Transverse colon (tissue), 4 donors: ENCODE results near the gene COMMD1. TPM values are rescaled to one million over a fixed set of nuclear protein-coding genes. Genes with fewer than 3 reads are reported as not detected.

Experiments used
- DNase-seq: peaks from one replicate; pipeline ENCODE4 v3.0.0-alpha.2; 2019
- H3K27ac ChIP-seq, 4 donors: fragments of 200-600 bp; sonication (generic); 2 replicates each; pipeline ENCODE4 v1.5.1; 2016 to 2018; ENCODE audit warnings: inconsistent platforms in 4 of 4
- H3K27me3 ChIP-seq: fragments of 200-600 bp; sonication (generic); 2 replicates; pipeline ENCODE4 v1.5.1; 2017; ENCODE audit warnings: inconsistent platforms
- H3K36me3 ChIP-seq, 4 donors: fragments of 200-600 bp; sonication (generic); 2 replicates each; pipeline ENCODE4 v1.5.1; 2017 to 2019; ENCODE audit warnings: inconsistent platforms in 4 of 4
- H3K4me1 ChIP-seq, 4 donors: fragments of 200-600 bp; sonication (generic); 2 replicates each; pipeline ENCODE4 v1.5.1; 2017 to 2020; ENCODE audit warnings: inconsistent platforms in 4 of 4
- H3K4me3 ChIP-seq, 4 donors: fragments of 200-600 bp; sonication (generic); 1 replicate in 1 of 4; 2 replicates in 3 of 4; pipeline versions ENCODE4 v1.5.1 to v1.6.1; 2017 to 2019; ENCODE audit warnings: inconsistent platforms in 4 of 4
- H3K9me3 ChIP-seq, 2 donors: fragments of 200-600 bp; sonication (generic); 2 replicates each; pipeline ENCODE4 v1.5.1; 2017 to 2019; ENCODE audit warnings: inconsistent platforms in 2 of 2
- EP300 ChIP-seq: sonication (generic); formaldehyde crosslinking; IDR thresholded peaks from one replicate; pipeline ENCODE4 v1.6.1; 2017; ENCODE audit warnings: antibody characterized with exemption, low read depth
- POLR2A ChIP-seq: fragments of 450-650 bp; IDR thresholded peaks from one replicate; pipeline ENCODE4 v1.6.1; 2016; ENCODE audit warnings: antibody characterized with exemption, mild to moderate bottlenecking, moderate library complexity
- POLR2AphosphoS5 ChIP-seq, 3 donors: sonication (generic); formaldehyde crosslinking; IDR thresholded peaks; one replicate each; pipeline ENCODE4 v1.6.1; 2016; ENCODE audit warnings: antibody characterized with exemption in 3 of 3
- WGBS, 2 donors: methylation state at CpG; one replicate each; pipeline ENCODE4 v1.1.5; 2018; ENCODE audit warnings: low coverage in 1 of 2; 5-methylcytosine and 5-hydroxymethylcytosine counted together
- in situ Hi-C, 4 donors: fragments of 200-750 bp; cut with MboI; loops; one replicate each; pipeline versions ENCODE4 v1.15.0 to v1.15.1; 2017; ENCODE audit warnings: low sequenced_read_pairs in 3 of 4, low pct_ligation_motif_present in 1 of 4, low pct_unique_long_range_greater_than_20kb in 1 of 4
- intact Hi-C: fragments of 100-400 bp; cut with DNase I; formaldehyde crosslinking; loops from one replicate; pipeline ENCODE4 v1.15.1; 2023; ENCODE audit warnings: low total_unique reads
- total RNA-seq, 4 donors: library from RNA; depleted of rRNA; stranded (reverse); fragments of >200 nt; gene quantifications; one replicate each; pipeline ENCODE4 v1.1.0, GENCODE V29; 2016
- TF ChIP-seq, protein P1 (sequence below), 5 experiments: fragments of 200-600 bp in 3 of 5; fragments of 450-650 bp in 2 of 5; sonication (generic) in 3 of 5; IDR thresholded peaks; 1 replicate in 2 of 5; 2 replicates in 3 of 5; pipeline ENCODE4 v1.5.1; 2016 to 2017; ENCODE audit warnings: antibody characterized with exemption in 5 of 5, inconsistent platforms in 3 of 5, mild to moderate bottlenecking in 2 of 5, moderate library complexity in 1 of 5

COMMD1 gene
- total RNA-seq, 4 donors from 2014 or later: 28.9 to 61.0 (median 36.8) TPM

DNA sequence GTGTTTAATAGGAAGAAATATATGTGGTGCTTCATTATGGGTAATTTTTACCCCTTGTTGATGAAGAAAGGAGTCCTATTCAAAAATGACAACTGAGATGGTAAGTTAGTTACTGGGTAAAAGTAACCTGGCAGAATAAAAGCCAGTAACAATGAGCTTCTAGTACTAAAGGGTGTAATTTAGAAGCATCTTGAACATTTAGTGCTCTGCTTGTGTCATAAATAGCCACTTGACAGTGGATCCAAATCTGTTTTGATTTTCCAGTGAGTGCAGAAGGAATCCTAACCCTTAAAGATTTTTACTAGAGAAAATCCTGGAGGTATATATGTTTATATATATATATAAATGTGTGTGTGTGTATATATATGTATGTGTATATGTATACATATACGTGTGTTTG lies 15.1 kb downstream of the COMMD1 start:
- intact Hi-C loops (no loop called here), in situ Hi-C loops (loop anchor here in 1 of 4 donors (5.0 kb wide), 1 partner anchor 492 kb away; no protein-coding TSS in a partner anchor)
- Histone ChIP-seq H3K4me3 (no peak overlapping the region), H3K27me3 (no peaks in the 10 kb centered on the region), H3K27ac (no peak overlapping the region), H3K9me3 (no peaks in the 10 kb centered on the region), H3K36me3 (no peaks in the 10 kb centered on the region), H3K4me1 (peaks cover 0 to 5% (median 0%) of the 10 kb centered on the region in 4 donors)
- TF ChIP-seq EP300 (no peak), POLR2AphosphoS5 (IDR thresholded peaks at IDR 0.05) (no peak), POLR2A (no peak)
- TF ChIP-seq, protein P1, sequence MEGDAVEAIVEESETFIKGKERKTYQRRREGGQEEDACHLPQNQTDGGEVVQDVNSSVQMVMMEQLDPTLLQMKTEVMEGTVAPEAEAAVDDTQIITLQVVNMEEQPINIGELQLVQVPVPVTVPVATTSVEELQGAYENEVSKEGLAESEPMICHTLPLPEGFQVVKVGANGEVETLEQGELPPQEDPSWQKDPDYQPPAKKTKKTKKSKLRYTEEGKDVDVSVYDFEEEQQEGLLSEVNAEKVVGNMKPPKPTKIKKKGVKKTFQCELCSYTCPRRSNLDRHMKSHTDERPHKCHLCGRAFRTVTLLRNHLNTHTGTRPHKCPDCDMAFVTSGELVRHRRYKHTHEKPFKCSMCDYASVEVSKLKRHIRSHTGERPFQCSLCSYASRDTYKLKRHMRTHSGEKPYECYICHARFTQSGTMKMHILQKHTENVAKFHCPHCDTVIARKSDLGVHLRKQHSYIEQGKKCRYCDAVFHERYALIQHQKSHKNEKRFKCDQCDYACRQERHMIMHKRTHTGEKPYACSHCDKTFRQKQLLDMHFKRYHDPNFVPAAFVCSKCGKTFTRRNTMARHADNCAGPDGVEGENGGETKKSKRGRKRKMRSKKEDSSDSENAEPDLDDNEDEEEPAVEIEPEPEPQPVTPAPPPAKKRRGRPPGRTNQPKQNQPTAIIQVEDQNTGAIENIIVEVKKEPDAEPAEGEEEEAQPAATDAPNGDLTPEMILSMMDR (IDR thresholded peaks at IDR 0.05): no peak
- DNase-seq: no peak
- 60 to 70% methylated on average over 1 of the region's 1 CpG for WGBS, 2 donors

GRCh38 chr2:61922714-61923113 lies 17.2 kb downstream of the COMMD1 start:
- Histone ChIP-seq H3K36me3 (no peaks in the 10 kb centered on the region), H3K4me3 (no peak overlapping the region), H3K9me3 (no peaks in the 10 kb centered on the region), H3K27ac (no peak overlapping the region), H3K4me1 (peaks cover 0 to 5% (median 0%) of the 10 kb centered on the region in 4 donors), H3K27me3 (no peaks in the 10 kb centered on the region)
- DNase-seq: no peak
- in situ Hi-C loops (loop anchor here in 1 of 4 donors (5.0 kb wide), 1 partner anchor 490 kb away; no protein-coding TSS in a partner anchor), intact Hi-C loops (no loop called here)
- TF ChIP-seq POLR2A: no peak
- TF ChIP-seq POLR2AphosphoS5 (IDR thresholded peaks at IDR 0.05): no peak
- TF ChIP-seq EP300: no peak
- TF ChIP-seq, protein P1 (IDR thresholded peaks at IDR 0.05): no peak

GRCh38 chr2:61924895-61925663 lies 19.6 kb downstream of the COMMD1 start:
- WGBS, 2 donors: 69 to 89% methylated on average over 6 to 15 of the region's 15 CpGs
- Histone ChIP-seq H3K4me3 (no peak overlapping the region), H3K4me1 (peaks cover 0 to 5% (median 0%) of the 10 kb centered on the region in 4 donors), H3K27ac (no peak overlapping the region), H3K27me3 (no peaks in the 10 kb centered on the region), H3K9me3 (no peaks in the 10 kb centered on the region), H3K36me3 (no peaks in the 10 kb centered on the region)
- TF ChIP-seq POLR2AphosphoS5 (IDR thresholded peaks at IDR 0.05) (no peak), EP300 (no peak), POLR2A (no peak)
- TF ChIP-seq, protein P1 (IDR thresholded peaks at IDR 0.05): no peak
- DNase-seq: no peak
- in situ Hi-C loops (loop anchor here in 1 of 4 donors (5.0 kb wide), 1 partner anchor 487 kb away; no protein-coding TSS in a partner anchor), intact Hi-C loops (no loop called here)

DNA sequence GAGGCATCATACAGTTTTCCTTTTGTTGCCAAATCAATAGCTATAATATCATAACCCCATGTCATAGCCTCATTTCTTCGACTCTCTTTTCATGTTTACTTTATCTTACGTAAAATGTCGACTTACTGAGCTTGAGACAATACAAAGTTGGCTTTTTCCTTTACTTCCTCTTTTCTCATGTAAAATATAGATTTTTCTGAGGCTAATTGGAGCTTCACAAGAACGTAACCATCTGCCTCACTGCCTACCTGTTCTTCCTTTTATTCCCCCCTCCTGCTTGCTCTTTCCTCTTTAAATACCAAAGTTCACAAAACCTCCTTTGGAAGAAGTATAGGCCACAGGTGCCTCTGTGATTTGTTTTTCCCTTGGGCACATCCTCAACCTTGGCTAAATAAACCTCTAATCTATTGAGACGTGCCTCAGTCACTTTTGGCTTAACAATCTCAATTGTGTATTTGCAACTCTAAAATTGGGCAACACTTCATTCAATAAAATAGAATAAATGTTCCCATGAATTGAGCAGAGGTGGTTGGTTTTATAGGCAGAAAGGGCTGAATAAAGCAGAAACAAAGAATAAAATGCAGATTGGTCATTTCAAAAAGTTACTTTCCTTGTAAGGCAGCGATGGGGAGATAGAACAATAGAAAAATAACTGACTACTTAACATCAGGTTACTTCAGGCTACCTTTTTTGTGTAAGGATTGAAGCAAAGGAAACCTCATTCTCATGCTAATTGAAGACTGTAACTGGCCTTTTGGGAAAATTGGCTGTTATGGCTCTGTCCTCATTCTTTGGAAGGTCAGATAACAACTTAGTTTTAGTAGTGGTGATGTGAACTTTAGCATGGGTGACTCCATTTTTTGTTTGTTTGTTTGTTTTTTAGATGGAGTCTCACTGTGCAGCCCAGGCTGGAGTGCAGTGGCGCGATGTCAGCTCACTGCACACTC lies 21.3 kb downstream of the COMMD1 start:
- Histone ChIP-seq H3K36me3 (no peaks in the 10 kb centered on the region), H3K9me3 (no peaks in the 10 kb centered on the region), H3K4me3 (no peak overlapping the region), H3K27me3 (no peaks in the 10 kb centered on the region), H3K27ac (no peak overlapping the region), H3K4me1 (no peaks in the 10 kb centered on the region)
- TF ChIP-seq POLR2AphosphoS5 (IDR thresholded peaks at IDR 0.05) (no peak), POLR2A (no peak), EP300 (no peak)
- TF ChIP-seq, protein P1 (IDR thresholded peaks at IDR 0.05): no peak
- intact Hi-C loops: no loop called here
- WGBS, 2 donors: 82 to 94% methylated on average over 8 of the region's 8 CpGs
- no peak for DNase-seq
- in situ Hi-C loops: no loop called here
